ENCODE results near the gene JAZF1.
"Not testable (repeated sequence)": the region's sequence is repeated elsewhere in the genome, so short reads cannot be mapped to it uniquely, and the experiment has no call there.

The JAZF1 gene

GRCh38 chr7:27925573-27926201, 254.9 kb downstream of the JAZF1 start:
- DNase-seq: no peak

- no peak for DNase-seq
These were observed 257.0 kb downstream of the JAZF1 start for GRCh38 chr7:27923642-27923980.

GRCh38 chr7:27922907-27923641, 257.5 kb downstream of the JAZF1 start:
- DNase-seq: no peak

GRCh38 chr7:27922389-27922788, 258.2 kb downstream of the JAZF1 start:
- not testable (repeated sequence) for DNase-seq

GRCh38 chr7:27921081-27921836, 259.3 kb downstream of the JAZF1 start:
- DNase-seq: peak in 1 of 2 donors; percentile 46

GRCh38 chr7:27920281-27920946, 260.2 kb downstream of the JAZF1 start:
- DNase-seq: no peak

GRCh38 chr7:27918503-27918902, 262.1 kb downstream of the JAZF1 start:
- DNase-seq: no peak

GRCh38 chr7:27917774-27918314, 262.8 kb downstream of the JAZF1 start:
- DNase-seq: no peak

GRCh38 chr7:27917119-27917518, 263.5 kb downstream of the JAZF1 start:
- no peak for DNase-seq

- DNase-seq: no peak
These were observed 264.2 kb downstream of the JAZF1 start for GRCh38 chr7:27916372-27916771.

GRCh38 chr7:27914409-27914808, 266.2 kb downstream of the JAZF1 start:
- no peak for DNase-seq

GRCh38 chr7:27912751-27913150, 267.8 kb downstream of the JAZF1 start:
- no peak for DNase-seq

GRCh38 chr7:27911920-27912319, 268.7 kb downstream of the JAZF1 start:
- DNase-seq: no peak

GRCh38 chr7:27910326-27910725, 270.3 kb downstream of the JAZF1 start:
- DNase-seq: no peak

GRCh38 chr7:27908534-27909165, 271.9 kb downstream of the JAZF1 start:
- DNase-seq: no peak

- DNase-seq: no peak
These were observed 274.1 kb downstream of the JAZF1 start for GRCh38 chr7:27906385-27907091.

- no peak for DNase-seq
These were observed 274.6 kb downstream of the JAZF1 start for GRCh38 chr7:27905951-27906350.

- DNase-seq: peak; percentile 27 to 54
These were observed 279.4 kb downstream of the JAZF1 start for GRCh38 chr7:27901028-27901760.

- DNase-seq: no peak
These were observed 280.6 kb downstream of the JAZF1 start for GRCh38 chr7:27900006-27900405.

GRCh38 chr7:27899601-27900000, 281.0 kb downstream of the JAZF1 start:
- DNase-seq: peak; percentile 16

- DNase-seq: no peak
These were observed 283.2 kb downstream of the JAZF1 start for GRCh38 chr7:27897441-27897847.
